Measurements from ENCODE around the gene PSORS1C2.

GRCh38 chr6:31162463-31163165 is 23.7 kb upstream of the PSORS1C2 start:
- no peak for TF ChIP-seq EZH2 (IDR thresholded peaks at IDR 0.05; ENCODE audit: insufficient read depth, low read length)
- no peak for TF ChIP-seq CTCF (IDR thresholded peaks at IDR 0.05; ENCODE audit: insufficient read depth, low read depth, low read length)

Measured in astrocyte (in vitro differentiated cells and primary cell).